ENCODE measurements around the gene KCNA2. TPM values are rescaled to one million over a fixed set of nuclear protein-coding genes. Genes with fewer than 3 reads are reported as not detected.

KCNA2 gene
- polyA plus RNA-seq, 1 donor (not counting 4 experiments of a cell fraction or from before 2014, with no cell fraction given) = 0.03 TPM

- no peaks in the 10 kb centered on the region for H3K36me3 ChIP-seq (ENCODE audit: control insufficient read depth in 2 of 2, extremely low read depth in 1 of 2, insufficient read depth in 2 of 2, low read length in 2 of 2)
- H3K4me3 ChIP-seq (ENCODE audit: control insufficient read depth in 2 of 3, extremely low read depth in 1 of 3, insufficient read depth in 2 of 3, low read depth in 1 of 3, low read length in 3 of 3) = no peak overlapping the region
- no peaks in the 10 kb centered on the region for H3K4me1 ChIP-seq (ENCODE audit: control insufficient read depth, extremely low read depth, insufficient read depth, low read length)
- no peak overlapping the region for H3K4me2 ChIP-seq (ENCODE audit: control insufficient read depth, extremely low read depth, insufficient read depth, low read depth, low read length)
- dilution Hi-C loops (cut with MboI; ENCODE audit: extremely low pct_ligation_motif_present, low sequenced_read_pairs) = no loop called here
- H2AFZ ChIP-seq (ENCODE audit: control insufficient read depth, low read length) = no peak overlapping the region
- no peak overlapping the region for H3K9ac ChIP-seq (ENCODE audit: control insufficient read depth, extremely low read depth, insufficient read depth, low read length)
- H3K9me1 ChIP-seq (ENCODE audit: control insufficient read depth, extremely low read depth, insufficient read depth, low read length) = no peaks in the 10 kb centered on the region
- DNase-seq (ENCODE audit: low read depth, low spot score) (no peak), FAIRE-seq (no peak)
- H3K27ac ChIP-seq (ENCODE audit: control insufficient read depth, insufficient read depth, low read length) = no peak overlapping the region
- H4K20me1 ChIP-seq (ENCODE audit: control insufficient read depth, extremely low read depth, insufficient read depth, low read length) = no peaks in the 10 kb centered on the region
- TF ChIP-seq, protein P1, sequence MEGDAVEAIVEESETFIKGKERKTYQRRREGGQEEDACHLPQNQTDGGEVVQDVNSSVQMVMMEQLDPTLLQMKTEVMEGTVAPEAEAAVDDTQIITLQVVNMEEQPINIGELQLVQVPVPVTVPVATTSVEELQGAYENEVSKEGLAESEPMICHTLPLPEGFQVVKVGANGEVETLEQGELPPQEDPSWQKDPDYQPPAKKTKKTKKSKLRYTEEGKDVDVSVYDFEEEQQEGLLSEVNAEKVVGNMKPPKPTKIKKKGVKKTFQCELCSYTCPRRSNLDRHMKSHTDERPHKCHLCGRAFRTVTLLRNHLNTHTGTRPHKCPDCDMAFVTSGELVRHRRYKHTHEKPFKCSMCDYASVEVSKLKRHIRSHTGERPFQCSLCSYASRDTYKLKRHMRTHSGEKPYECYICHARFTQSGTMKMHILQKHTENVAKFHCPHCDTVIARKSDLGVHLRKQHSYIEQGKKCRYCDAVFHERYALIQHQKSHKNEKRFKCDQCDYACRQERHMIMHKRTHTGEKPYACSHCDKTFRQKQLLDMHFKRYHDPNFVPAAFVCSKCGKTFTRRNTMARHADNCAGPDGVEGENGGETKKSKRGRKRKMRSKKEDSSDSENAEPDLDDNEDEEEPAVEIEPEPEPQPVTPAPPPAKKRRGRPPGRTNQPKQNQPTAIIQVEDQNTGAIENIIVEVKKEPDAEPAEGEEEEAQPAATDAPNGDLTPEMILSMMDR (optimal IDR thresholded peaks at IDR 0.05 in 1 of 3, IDR thresholded peaks at IDR 0.05 in 1 of 3, conservative IDR thresholded peaks at IDR 0.05 in 1 of 3; ENCODE audit: extremely low read depth in 1 of 3, insufficient read depth in 2 of 3, low read length in 3 of 3) = no peak
- no peak for TF ChIP-seq EZH2 (IDR thresholded peaks at IDR 0.05; ENCODE audit: low read length)
- no peaks in the 10 kb centered on the region for H3K9me3 ChIP-seq (ENCODE audit: control insufficient read depth, low read depth, low read length)
- no peaks in the 10 kb centered on the region for H3K79me2 ChIP-seq (ENCODE audit: control insufficient read depth, insufficient read depth, low read length)
- H3K27me3 ChIP-seq (ENCODE audit: control insufficient read depth, extremely low read depth, insufficient read depth, low read length) = peaks cover 4% of the 10 kb centered on the region
Measured at GRCh38 chr1:110585481-110585880, 20.7 kb downstream of the KCNA2 start.

- no peaks in the 10 kb centered on the region for H4K20me1 ChIP-seq (ENCODE audit: control insufficient read depth, extremely low read depth, insufficient read depth, low read length)
- H3K4me1 ChIP-seq (ENCODE audit: control insufficient read depth, extremely low read depth, insufficient read depth, low read length) = no peaks in the 10 kb centered on the region
- H3K9ac ChIP-seq (ENCODE audit: control insufficient read depth, extremely low read depth, insufficient read depth, low read length) = no peak overlapping the region
- TF ChIP-seq EZH2 (IDR thresholded peaks at IDR 0.05; ENCODE audit: low read length) = no peak
- TF ChIP-seq, protein P1 (optimal IDR thresholded peaks at IDR 0.05 in 1 of 3, IDR thresholded peaks at IDR 0.05 in 1 of 3, conservative IDR thresholded peaks at IDR 0.05 in 1 of 3; ENCODE audit: extremely low read depth in 1 of 3, insufficient read depth in 2 of 3, low read length in 3 of 3) = no peak
- no peak overlapping the region for H2AFZ ChIP-seq (ENCODE audit: control insufficient read depth, low read length)
- no peaks in the 10 kb centered on the region for H3K9me1 ChIP-seq (ENCODE audit: control insufficient read depth, extremely low read depth, insufficient read depth, low read length)
- H3K79me2 ChIP-seq (ENCODE audit: control insufficient read depth, insufficient read depth, low read length) = no peaks in the 10 kb centered on the region
- H3K27me3 ChIP-seq (ENCODE audit: control insufficient read depth, extremely low read depth, insufficient read depth, low read length) = peaks cover 4% of the 10 kb centered on the region
- H3K9me3 ChIP-seq (ENCODE audit: control insufficient read depth, low read depth, low read length) = no peaks in the 10 kb centered on the region
- no peaks in the 10 kb centered on the region for H3K36me3 ChIP-seq (ENCODE audit: control insufficient read depth in 2 of 2, extremely low read depth in 1 of 2, insufficient read depth in 2 of 2, low read length in 2 of 2)
- FAIRE-seq (no peak), DNase-seq (ENCODE audit: low read depth, low spot score) (no peak)
- H3K4me3 ChIP-seq (ENCODE audit: control insufficient read depth in 2 of 3, extremely low read depth in 1 of 3, insufficient read depth in 2 of 3, low read depth in 1 of 3, low read length in 3 of 3) = no peak overlapping the region
- dilution Hi-C loops (cut with MboI; ENCODE audit: extremely low pct_ligation_motif_present, low sequenced_read_pairs) = no loop called here
- H3K27ac ChIP-seq (ENCODE audit: control insufficient read depth, insufficient read depth, low read length) = no peak overlapping the region
- H3K4me2 ChIP-seq (ENCODE audit: control insufficient read depth, extremely low read depth, insufficient read depth, low read depth, low read length) = no peak overlapping the region
Measured at GRCh38 chr1:110584045-110584444, 22.1 kb downstream of the KCNA2 start.

Measured in keratinocyte (primary cell).